HCT116 (cell line): Measurements from ENCODE around the gene SUPT16H.

ENCODE experiments used
- EZH2 ChIP-seq: fragments of 200-600 bp; sonication (generic); IDR thresholded peaks from 2 replicates; pipeline ENCODE4 v1.6.1; 2017; ENCODE audit warnings: antibody characterized with exemption, mixed run types
- MAX ChIP-seq: IDR thresholded peaks from 2 replicates; pipeline ENCODE4 v1.6.1; 2012
- POLR2A ChIP-seq: IDR thresholded peaks from 2 replicates; pipeline ENCODE4 v1.7.0; 2011; ENCODE audit warnings: borderline replicate concordance; ENCODE audit not compliant: insufficient read depth, insufficient read length; ENCODE audit errors: extremely low read depth
- REST ChIP-seq: IDR thresholded peaks from 2 replicates; pipeline ENCODE4 v1.6.1; 2012; ENCODE audit warnings: low read depth
- SIN3A ChIP-seq: IDR thresholded peaks from 2 replicates; pipeline ENCODE4 v1.6.1; 2012; ENCODE audit warnings: low read depth
- SP1 ChIP-seq: IDR thresholded peaks from 2 replicates; pipeline ENCODE4 v1.6.1; 2012; ENCODE audit warnings: low read depth
- SRF ChIP-seq: IDR thresholded peaks from 2 replicates; pipeline ENCODE4 v1.6.1; 2012; ENCODE audit warnings: low read depth
- ZBTB33 ChIP-seq: IDR thresholded peaks from 2 replicates; pipeline ENCODE4 v1.6.1; 2011; ENCODE audit warnings: mild to moderate bottlenecking, low read length, moderate library complexity; ENCODE audit not compliant: insufficient replicate concordance; ENCODE audit errors: extremely low read depth
- ZFX ChIP-seq: fragments of 450-650 bp; IDR thresholded peaks from 2 replicates; pipeline ENCODE4 v1.6.1; 2017
- TF ChIP-seq, protein P1 (sequence below): IDR thresholded peaks from 2 replicates; pipeline ENCODE4 v1.6.1; 2012
- TF ChIP-seq, protein P2 (sequence below), 3 experiments: fragments of 200-600 bp in 1 of 3; sonication (generic) in 1 of 3; IDR thresholded peaks in 2 of 3; conservative IDR thresholded peaks in 1 of 3; 2 replicates each; pipeline ENCODE4 v1.5.1; 2012 to 2017; ENCODE audit warnings: low read depth in 2 of 3, low read length in 2 of 3, antibody characterized with exemption in 1 of 3, borderline replicate concordance in 1 of 3, control low read depth in 1 of 3, mild to moderate bottlenecking in 1 of 3, mixed read lengths in 1 of 3, mixed run types in 1 of 3, moderate library complexity in 1 of 3; ENCODE audit not compliant: insufficient read depth in 1 of 3

- TF ChIP-seq SIN3A (no peak), POLR2A (no peak), REST (no peak), SP1 (no peak), EZH2 (no peak), ZFX (no peak), SRF (no peak), ZBTB33 (no peak), MAX (no peak)
- TF ChIP-seq, protein P1, sequence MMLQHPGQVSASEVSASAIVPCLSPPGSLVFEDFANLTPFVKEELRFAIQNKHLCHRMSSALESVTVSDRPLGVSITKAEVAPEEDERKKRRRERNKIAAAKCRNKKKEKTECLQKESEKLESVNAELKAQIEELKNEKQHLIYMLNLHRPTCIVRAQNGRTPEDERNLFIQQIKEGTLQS: no peak
- TF ChIP-seq, protein P2, sequence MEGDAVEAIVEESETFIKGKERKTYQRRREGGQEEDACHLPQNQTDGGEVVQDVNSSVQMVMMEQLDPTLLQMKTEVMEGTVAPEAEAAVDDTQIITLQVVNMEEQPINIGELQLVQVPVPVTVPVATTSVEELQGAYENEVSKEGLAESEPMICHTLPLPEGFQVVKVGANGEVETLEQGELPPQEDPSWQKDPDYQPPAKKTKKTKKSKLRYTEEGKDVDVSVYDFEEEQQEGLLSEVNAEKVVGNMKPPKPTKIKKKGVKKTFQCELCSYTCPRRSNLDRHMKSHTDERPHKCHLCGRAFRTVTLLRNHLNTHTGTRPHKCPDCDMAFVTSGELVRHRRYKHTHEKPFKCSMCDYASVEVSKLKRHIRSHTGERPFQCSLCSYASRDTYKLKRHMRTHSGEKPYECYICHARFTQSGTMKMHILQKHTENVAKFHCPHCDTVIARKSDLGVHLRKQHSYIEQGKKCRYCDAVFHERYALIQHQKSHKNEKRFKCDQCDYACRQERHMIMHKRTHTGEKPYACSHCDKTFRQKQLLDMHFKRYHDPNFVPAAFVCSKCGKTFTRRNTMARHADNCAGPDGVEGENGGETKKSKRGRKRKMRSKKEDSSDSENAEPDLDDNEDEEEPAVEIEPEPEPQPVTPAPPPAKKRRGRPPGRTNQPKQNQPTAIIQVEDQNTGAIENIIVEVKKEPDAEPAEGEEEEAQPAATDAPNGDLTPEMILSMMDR (IDR thresholded peaks at IDR 0.05 in 2 of 3, conservative IDR thresholded peaks at IDR 0.05 in 1 of 3; ENCODE audit: borderline replicate concordance in 1 of 3, insufficient read depth in 1 of 3, low read depth in 2 of 3, low read length in 2 of 3): no peak
Observed at GRCh38 chr14:21320913-21321312, 62.9 kb downstream of the SUPT16H start.
